ENCODE results near the gene ATXN7. TPM values are rescaled to one million over a fixed set of nuclear protein-coding genes. Genes with fewer than 3 reads are reported as not detected.

The ATXN7 gene
- total and polyA plus RNA-seq, 10 of the 15 experiments (the other 5 are each of a cell fraction or from before 2014, with no cell fraction given) = 0.83 to 24.6 (median 8.5) TPM

GRCh38 chr3:63955830-63956545 is 92.3 kb downstream of the ATXN7 start (continued):
- TF ChIP-seq ZBTB11 (CRISPR knock-in tag; IDR thresholded peaks at IDR 0.05) = no peak
- no peak for TF ChIP-seq NR2C1 (IDR thresholded peaks at IDR 0.05)

- Histone ChIP-seq H3K36me3 (ENCODE audit: control insufficient read depth in 2 of 2, insufficient read depth in 2 of 2, low read length in 1 of 2) (peaks cover 2 to 9% of the 10 kb centered on the region in 2 experiments), H3K4me3 (no peak overlapping the region), H4K20me1 (ENCODE audit: control insufficient read depth, insufficient read depth) (no peaks in the 10 kb centered on the region), H3K27ac (ENCODE audit: control insufficient read depth, insufficient read depth) (no peak overlapping the region), H3K4me2 (ENCODE audit: control insufficient read depth, insufficient read depth) (no peak overlapping the region), H3K4me1 (ENCODE audit: control insufficient read depth, insufficient read depth, low read length) (0 out of 2 replicates have a peak, but pooled peaks cover 4% of the 10 kb centered on the region), H3K9me3 (replicated peaks; ENCODE audit: control insufficient read depth, insufficient read depth, low read length) (no peaks in the 10 kb centered on the region), H2AFZ (ENCODE audit: control insufficient read depth, low read depth, low read length) (no peak overlapping the region), H3K79me2 (ENCODE audit: control insufficient read depth, insufficient read depth, low read length) (peaks cover 8% of the 10 kb centered on the region), H3K27me3 (replicated peaks in 1 of 2; ENCODE audit: control insufficient read depth in 2 of 2, insufficient read depth in 2 of 2, low read length in 1 of 2) (no peaks in the 10 kb centered on the region), H3K9ac (ENCODE audit: control insufficient read depth, insufficient read depth, low read length) (no peak overlapping the region)
- BruUV-seq (replicated peaks) = no TSS peak
- ATAC-seq = no peak
- POLR2A ChIA-PET = no interaction called here
- DNase-seq (ENCODE audit: low read depth, low spot score) = no peak
- CTCF ChIA-PET = interaction anchor here (0.9 to 12.2 kb wide), 5 partner anchors 8 to 34 kb away, joined by 3 to 154 read pairs (median 4); no protein-coding TSS in a partner anchor
- SMC1A ChIA-PET (ENCODE audit: uncharacterized antibody, unreplicated experiment) = interaction anchor here (1.2 to 3.5 kb wide), 4 partner anchors 9 to 83 kb away, joined by 3 to 13 read pairs (median 6); no protein-coding TSS in a partner anchor
- no peak for FAIRE-seq
- in situ Hi-C loops (cut with MboI) (no loop called here), intact Hi-C loops (cut with micrococcal nuclease; ENCODE audit: unreplicated experiment) (no loop called here)
- RAD21 ChIA-PET (ENCODE audit: unreplicated experiment) = interaction anchor here (0.7 to 0.9 kb wide), 4 partner anchors 25 to 65 kb away, joined by 3 to 5 read pairs (median 3); no protein-coding TSS in a partner anchor
- WGBS (ENCODE audit: insufficient coverage, insufficient replicate concordance, low lambda C conversion rate, missing lambda C conversion rate) = 60% methylated on average over 3 of the region's 3 CpGs
- no peak for TF ChIP-seq RBBP5 (conservative IDR thresholded peaks at IDR 0.05)
- TF ChIP-seq RAD21 (IDR thresholded peaks at IDR 0.05; ENCODE audit: insufficient read depth, low read depth, low read length) = no peak
- no peak for TF ChIP-seq HCFC1 (IDR thresholded peaks at IDR 0.05; ENCODE audit: low read length)
- no peak for TF ChIP-seq GATAD2B (conservative IDR thresholded peaks at IDR 0.05; ENCODE audit: low read depth)
- no peak for TF ChIP-seq RFX5 (IDR thresholded peaks at IDR 0.05; ENCODE audit: low read depth, low read length)
- no peak for TF ChIP-seq IRF5 (IDR thresholded peaks at IDR 0.05; ENCODE audit: borderline replicate concordance)
Observed at GRCh38 chr3:63959146-63959545, 95.5 kb downstream of the ATXN7 start.

All from GM12878 (cell line).